Suppressor macrophage treated with lipopolysaccharide for 4 hours (primary cell): ENCODE data around the gene ZNF547.
"Not testable (repeated sequence)": the region's sequence is repeated elsewhere in the genome, so short reads cannot be mapped to it uniquely, and the experiment has no call there.

Experiments used
- DNase-seq: peaks from one replicate; pipeline ENCODE4 v3.0.0-alpha.2; 2020

The ZNF547 gene

DNA sequence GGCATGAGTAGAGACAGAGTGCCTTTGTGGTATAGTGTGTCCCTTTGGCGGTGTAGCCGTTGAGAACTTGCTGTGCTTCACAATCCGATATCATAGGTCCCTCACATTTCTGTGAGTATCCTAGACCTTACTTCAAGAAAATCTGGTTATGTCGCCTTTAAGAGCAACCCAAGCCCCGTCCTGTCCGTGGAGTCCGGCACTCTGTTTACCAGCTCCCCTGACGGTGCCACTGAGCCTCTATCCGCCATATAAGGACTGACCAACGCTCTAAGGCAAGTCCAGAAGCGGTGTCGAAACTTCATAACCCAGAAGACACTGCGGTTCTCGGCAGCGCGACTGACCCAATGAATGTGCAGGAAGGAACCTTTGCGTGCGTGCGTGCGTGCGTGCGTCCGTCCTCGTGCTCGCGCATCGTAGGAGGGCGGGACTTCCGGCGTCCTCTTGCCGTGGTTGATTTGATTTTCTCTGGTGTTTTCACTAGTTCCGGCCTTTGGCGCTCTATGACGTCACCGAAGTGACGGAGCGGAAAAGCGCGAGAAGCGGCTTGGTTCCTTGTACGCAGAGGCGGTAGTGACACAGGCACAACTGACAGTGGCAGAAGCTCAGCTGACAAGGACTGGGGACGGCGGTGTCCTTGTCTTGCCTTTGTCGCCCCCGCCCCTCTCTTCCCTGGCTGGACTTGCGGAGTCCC lies at the start of gene ZNF547, which contains the start of gene TRAPPC2B:
Gene ZNF547, plus strand, starts transcription at position 555 of the 691 bp plus-strand sequence. CDS start 5,005 bp downstream, outside the sequence.
Gene TRAPPC2B, plus strand, starts transcription at position 555 of the 691 bp plus-strand sequence. CDS start 1,283 bp downstream, outside the sequence.
- DNase-seq, result peak; percentile 99

DNA sequence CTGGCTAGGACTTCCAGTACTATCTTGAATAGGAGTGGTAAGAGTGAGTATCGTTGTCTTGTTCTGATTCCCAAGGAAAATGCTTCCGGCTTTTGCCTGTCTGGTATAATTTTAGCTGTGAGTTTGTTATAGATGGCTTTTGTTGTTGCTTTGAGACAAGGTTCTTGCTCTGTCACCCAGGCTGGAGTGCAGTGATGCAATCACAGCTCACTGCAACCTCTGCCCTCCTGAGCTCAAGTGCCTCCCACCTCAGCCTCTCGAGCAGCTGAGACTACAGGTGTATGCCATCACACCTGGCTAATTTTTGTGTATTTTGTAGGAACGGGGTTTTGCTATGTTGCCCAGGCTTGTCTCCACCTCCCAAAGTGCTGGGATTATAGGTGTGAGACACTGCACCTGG lies 49.2 kb upstream of the ZNF547 start:
- no peak for DNase-seq

DNA sequence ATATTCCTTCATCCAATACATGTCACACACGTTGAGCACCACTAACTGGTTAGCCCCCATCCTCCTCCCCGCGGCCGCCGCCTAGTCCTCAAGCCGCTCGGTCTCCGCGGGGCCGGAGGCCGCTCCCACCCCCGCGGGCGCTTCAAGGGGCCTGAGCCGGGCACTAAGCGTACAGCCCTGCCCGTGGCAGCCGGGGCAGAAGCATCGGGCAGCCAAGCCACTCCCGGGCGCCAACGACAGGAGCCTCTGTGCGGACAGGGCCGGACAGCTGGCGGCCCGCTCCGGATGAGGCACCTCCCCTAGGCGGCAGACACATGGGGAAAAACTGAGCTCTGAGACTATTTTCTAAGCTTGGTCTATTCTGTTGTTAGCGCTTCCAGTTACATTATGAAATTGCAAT lies 45.8 kb upstream of the ZNF547 start:
- no peak for DNase-seq

DNA sequence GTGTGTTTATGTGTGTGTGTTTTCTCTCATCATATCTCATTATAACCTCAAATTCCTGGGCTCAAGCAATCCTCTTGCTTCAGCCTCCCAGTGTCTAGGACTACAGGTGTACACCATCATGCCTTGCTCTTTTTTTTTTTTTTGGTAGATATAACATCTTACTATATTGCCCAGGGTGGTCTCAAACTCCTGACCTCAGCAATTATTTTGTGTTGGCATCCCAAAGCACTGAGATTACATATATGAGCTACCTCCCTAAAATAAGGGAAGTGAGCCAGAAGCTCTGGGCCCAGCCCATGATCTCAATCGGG lies 43.5 kb upstream of the ZNF547 start:
- no peak for DNase-seq

DNA sequence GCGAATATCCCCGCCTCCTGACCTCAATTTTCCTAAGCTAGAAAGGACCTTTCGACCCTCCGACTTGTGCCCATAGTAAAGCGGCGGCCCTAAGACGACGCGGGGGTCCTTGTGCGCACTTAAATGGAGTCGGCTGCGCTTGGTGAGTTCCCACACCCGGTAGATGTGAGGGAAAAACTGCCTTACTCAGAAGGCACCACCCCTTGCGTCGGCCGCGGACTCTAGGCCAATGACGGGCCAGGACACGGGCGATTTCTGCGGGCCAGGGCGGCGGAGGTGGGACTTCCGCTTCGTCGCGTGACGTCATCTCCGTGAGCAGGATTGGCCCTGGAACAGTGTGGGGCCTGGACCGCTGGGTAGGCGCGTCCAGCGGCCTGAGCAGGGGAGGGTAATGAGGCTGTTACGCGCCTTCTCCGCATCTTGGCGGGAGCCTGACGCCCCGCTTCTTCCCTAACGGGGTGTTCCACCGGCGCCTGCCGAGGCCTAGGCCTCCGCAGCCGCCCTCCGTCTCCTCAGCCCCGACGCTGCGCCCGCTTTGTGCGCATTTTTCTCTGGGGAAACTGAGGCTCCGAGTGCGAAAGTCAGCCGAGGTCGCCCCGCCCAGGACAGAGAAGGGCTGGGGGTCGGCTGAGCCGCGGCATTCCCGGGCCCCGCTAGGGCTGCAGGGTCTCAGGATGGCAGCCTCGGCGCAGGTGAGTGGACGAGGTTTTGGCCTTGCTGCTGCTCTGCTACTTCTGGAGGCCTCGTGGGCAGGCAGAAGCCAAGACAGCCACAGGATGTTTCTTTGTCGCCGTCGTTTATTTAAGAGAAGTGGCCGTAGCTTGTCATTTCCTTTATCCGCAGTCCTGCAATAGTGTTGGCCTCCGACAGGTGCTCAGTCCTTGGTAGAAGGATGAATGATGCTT lies 42.9 kb upstream of the ZNF547 start, which contains the start of gene ZNF543:
Gene ZNF543, plus strand, starts transcription at position 293 of the 905 bp plus-strand sequence. Its CDS starts 382 bp downstream, at position 675.
- peak; percentile 98 for DNase-seq

DNA sequence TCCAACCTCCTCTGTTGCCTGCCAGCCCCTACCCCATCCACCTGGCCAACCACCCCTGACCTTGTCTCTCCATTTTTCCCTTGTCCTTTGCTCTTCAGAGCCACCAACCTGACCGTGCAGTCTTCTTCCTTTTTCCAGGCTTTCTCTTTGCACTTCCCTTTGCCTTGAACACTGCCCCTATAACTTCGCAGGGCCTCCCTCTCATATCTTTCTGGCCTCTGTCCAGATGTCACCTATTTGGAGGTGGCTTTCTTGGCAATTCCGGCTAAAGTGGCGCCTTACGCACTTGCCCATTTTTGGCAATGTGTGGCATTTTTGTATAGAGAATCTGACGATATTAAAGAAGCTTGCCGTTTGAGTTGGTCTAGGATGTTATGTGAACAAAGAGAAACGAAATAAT lies 42.2 kb upstream of the ZNF547 start:
- DNase-seq, result no peak

DNA sequence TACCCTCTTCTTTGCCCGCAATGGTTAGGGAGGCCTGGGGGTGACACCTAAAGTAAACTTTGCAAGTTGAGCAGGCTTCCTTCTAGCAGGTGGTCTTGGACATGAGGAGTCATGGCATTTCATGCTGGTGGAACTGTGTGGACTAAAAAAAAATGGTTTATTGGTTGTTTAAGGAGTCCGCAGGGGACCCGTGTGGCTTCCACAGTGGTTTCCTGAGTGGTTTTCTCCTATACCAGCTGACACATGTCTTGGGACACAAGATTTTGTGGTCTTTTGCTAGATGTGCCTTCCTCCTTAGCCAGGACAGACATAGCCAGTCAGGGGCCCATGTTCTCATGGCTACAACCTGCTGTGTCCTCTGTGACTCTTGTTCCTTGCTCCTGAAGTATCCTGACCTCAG lies 41.6 kb upstream of the ZNF547 start:
- DNase-seq, result no peak

DNA sequence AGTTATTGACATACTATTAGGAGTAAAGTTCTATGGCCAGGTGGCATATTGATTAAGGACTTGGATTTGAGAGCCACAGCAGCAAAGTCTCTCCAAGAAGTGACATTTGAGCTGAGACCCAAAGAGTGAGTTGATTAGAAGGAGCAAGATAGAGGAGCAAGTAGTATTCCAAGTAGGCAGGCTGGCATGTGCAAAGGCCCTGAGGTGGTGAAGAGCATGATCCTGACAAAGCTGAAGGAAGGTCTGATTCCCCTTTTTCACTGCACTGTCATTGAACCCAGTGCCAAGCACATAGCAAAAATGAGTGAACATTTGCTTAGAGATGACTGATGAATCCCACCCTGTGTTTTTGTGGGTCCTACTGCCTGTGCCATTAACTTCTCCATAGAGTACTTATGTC lies 38.4 kb upstream of the ZNF547 start:
- DNase-seq, result no peak

DNA sequence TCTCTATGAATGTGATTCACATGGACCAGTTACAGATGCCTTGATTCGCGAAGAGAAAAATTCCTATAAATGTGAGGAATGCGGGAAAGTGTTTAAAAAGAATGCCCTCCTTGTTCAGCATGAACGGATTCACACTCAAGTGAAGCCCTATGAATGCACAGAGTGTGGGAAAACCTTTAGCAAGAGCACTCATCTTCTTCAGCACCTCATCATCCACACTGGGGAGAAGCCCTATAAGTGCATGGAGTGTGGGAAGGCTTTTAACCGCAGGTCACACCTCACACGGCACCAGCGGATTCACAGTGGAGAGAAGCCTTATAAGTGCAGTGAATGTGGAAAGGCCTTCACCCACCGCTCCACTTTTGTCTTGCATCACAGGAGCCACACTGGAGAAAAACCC lies 35.4 kb upstream of the ZNF547 start:
- no peak for DNase-seq

DNA sequence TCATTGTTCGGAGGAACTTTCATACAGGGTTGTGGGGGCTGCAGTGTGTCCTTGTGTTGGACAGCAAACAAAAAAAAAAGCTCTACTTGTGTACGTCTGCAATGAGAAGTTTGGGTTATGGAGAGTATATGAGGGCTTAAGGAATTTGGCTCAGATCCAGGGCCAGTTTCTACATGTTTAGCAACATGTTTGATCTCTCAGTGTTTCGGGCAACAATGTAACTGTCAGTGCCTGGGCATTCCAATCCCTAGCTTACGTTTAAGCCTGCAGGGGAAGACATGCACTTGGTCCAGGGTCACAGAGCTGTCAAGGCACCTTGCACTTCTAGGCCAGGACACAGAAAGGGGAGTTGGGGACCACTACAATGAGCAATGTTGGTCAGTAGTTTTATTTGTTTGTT lies 29.2 kb upstream of the ZNF547 start:
- no peak for DNase-seq

DNA sequence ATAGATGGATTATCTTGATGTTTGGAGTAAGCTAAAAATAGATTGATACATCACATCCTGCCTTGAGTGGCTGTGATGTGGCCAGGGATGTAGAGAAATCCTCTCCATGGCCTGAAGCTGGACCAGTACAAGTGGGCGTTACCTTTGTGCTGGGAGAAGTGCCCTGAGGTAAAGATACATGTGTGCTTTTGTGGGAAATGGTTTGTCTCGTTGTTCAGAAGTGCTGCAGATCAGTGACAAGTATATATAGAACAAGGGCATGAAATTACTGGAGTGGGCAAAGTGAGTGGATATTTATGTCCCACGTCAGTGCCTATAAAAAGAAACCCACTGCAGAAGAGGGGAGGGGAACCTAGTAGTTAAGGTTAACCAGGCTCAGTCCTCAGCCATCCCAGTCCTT lies 24.5 kb upstream of the ZNF547 start:
- DNase-seq, result no peak

DNA sequence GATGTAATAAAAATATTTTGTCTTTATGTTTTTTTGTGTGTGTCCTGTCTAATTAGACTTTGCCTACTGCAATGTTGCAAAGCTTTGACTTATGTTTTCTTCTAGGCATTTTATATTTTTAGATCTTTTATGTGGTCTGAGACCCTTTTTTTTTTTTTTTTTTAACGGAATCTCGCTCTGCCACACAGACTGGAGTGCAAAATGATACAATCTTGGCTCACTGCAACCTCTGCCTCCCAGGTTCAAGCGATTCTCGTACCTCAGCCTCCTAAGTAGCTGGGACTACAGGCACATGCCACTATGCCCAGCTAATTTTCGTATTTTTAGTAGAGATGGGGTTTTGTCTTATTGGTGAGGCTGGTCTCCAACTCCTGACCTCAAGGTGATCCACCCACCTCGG lies 20.8 kb upstream of the ZNF547 start:
- no peak for DNase-seq

DNA sequence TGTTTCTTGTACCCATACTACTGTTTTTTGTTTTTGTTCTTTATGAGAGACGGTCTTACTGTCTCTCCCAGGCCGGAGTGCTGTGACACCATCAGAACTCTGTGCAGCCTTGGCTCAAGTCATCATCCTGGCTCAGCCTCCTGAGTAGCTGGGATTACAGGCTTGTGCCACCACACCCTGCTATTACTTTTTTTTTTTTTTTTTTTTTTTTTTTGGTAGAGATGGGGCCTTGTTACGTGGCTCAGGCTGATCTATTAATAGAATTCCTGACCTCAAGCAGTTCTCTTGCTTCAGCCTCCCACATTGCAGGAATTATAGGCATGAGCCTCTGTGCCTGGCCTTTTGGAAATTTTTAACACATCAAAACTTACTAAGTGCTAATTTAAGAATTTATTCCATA lies 15.2 kb upstream of the ZNF547 start:
- DNase-seq, result no peak

DNA sequence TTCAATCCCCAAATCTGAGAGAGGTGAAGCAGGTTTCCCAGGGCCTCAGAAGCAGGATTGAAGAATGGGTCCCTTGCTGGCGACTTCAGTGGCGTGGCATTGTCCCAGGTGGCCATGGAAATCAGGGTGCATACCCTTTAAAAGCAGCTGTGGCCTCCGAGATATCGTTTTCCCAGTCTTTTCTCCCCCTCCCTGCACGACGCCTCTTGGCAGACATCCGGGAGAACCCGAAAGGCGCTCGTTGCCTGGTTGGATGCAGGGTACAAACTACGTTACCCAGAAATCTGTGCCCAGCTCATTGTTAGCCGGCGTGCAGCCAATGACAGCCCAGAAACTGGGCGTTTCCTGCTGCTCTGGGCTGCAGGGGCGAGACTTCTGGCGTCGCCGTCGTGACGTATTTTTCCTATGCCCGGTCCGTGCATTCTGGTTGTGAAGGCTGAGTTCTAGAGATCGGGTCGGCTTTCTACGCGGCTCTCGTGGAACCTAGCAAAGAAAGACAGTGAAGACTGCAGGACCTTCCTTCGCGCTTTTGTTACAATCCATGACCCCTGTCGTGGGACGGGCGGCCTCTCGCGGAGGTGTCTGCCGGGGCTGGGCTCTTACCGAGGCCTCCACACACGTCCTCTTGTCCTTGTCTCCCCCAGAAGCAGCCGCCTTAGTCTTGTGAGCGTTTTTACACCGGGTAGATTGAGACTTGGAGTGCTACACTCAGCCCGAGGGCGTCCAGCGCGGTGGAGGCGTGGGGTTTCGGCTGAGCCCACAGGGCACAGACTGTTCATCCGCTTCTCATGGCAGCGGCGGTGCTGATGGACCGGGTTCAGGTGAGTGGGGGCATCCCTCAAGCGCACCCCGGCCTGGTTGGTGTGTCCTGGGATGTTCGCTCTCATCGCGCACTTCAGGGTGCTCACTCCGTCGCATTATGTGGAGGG lies 12.2 kb upstream of the ZNF547 start, which contains the start of gene ZNF304:
Gene ZNF304, plus strand, starts transcription at position 395 of the 929 bp plus-strand sequence. Its CDS starts 394 bp downstream, at position 789.
- peak; percentile 92 for DNase-seq

DNA sequence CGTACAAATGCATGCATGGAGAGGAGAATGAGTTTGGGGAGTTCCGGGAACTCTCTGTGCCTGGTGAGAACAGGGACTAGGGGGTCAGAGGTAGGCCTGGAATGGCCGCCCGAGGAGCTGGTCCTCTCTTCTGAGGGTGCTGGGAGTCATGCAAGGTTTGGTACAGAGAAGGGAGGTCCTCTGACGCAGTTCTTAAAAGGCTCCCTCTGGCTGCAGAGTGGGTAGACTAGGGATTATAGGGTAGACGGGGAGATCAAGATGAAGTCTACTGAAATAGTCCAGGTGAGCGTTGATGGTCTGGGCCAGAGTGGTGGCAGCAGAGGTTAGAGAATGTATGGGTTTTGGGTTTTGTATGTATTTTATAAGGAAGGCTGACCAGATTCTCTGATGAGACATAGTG lies 11.5 kb upstream of the ZNF547 start:
- no peak for DNase-seq

DNA sequence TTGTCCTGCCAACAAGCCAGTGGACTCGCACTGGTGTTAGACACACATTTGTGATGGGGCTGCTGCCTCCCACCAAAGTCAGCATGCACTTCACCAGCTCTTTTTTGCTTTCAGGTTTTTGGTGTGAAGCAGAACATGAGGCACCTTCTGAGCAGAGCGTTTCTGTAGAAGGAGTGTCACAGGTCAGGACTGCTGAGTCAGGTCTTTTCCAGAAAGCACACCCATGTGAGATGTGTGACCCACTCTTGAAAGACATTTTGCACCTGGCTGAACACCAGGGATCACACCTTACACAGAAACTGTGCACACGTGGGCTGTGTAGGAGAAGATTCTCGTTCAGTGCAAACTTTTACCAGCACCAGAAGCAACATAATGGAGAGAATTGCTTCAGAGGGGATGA lies 7.4 kb upstream of the ZNF547 start:
- DNase-seq, result no peak

DNA sequence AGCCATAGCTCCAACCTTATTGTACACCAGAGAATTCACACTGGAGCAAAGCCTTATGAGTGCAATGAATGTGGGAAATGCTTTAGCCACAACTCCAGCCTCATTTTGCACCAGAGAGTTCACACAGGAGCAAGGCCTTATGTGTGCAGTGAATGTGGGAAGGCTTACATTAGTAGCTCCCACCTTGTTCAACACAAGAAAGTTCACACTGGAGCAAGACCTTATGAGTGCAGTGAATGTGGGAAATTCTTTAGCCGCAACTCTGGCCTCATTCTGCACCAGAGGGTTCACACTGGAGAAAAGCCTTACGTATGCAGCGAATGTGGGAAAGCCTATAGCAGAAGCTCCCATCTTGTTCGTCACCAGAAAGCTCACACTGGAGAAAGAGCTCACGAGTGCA lies 5.9 kb upstream of the ZNF547 start:
- DNase-seq, result no peak

DNA sequence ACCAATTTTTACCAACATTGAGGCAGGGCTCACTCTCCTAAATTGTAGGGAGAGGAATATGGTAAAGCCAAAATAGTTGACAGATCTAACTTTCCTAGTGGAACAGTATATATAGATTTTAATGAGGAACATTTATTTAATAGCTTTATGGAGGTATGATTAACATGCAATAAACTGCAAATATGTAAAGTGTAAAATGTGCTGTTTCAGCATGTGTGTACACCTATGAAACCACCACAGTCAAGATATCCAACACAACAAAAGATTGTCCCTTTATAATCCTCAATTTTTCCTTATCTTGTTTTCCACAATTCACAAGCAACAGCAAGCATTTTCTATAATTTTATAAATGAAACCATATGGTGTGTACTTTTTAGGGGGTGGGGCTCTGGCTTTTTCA lies 4.1 kb upstream of the ZNF547 start:
- no peak for DNase-seq

DNA sequence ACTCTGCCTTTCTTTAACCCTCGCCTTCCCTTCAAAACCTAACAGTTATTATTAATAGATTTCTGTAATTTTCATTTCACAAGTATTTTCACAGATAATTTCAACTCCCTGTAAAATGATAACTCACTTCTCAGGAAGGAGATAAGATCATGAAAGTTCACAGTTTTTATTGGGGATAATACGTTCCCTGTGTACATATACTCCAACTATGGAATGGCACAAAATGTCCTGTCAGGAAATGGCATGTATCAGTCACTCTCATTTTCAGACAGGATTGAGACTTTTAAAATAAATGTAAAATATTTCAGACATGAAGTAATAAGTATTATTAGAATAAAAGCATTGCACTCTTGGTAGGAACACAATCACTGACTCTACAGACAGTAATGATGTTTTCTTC lies 932 bp upstream of the ZNF547 start:
- DNase-seq, result no peak

DNA sequence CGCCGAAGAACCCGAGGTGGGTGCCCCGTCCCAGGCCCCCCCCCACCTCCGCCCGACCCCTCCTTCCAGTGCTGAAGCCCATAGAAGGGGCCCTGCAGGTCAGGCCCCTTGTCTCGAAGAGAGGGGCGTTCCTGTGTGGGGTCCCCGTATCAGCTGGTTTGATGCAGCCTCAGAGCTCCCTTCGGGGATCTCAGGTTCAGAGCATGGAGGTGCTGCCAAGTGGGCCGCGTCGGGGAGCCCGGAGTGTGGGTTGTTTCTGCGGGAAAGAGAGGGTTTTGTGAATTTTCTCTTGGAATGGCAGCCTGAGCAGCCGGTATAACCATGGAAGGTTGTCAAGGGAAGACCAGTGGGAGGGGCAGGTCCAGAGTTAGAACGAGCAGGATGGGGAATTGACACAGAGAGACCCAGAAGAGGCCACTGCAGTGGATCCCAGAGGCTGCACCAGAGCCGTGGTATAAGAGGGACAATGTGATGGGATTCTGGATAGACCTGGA lies 384 bp downstream of the ZNF547 start:
- no peak for DNase-seq

DNA sequence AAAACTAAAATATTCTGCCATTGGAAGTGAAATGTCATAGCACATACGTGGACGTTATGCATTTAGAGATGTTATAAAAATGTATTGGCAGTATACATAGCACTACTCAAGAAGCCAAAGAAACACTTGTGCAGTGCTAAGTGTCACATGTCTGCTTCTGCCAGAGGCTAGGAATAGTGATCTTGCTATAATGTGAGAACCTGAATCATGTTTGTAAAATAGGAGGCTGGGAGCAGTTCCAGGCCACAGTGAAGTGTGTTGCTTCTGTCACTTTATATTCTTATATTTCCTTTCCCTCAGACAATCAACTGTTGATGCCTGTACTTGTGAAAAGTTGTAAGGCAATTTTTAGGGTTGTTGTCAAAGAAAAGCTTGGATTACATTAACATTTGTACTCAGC lies 3.4 kb downstream of the ZNF547 start:
- no peak for DNase-seq

DNA sequence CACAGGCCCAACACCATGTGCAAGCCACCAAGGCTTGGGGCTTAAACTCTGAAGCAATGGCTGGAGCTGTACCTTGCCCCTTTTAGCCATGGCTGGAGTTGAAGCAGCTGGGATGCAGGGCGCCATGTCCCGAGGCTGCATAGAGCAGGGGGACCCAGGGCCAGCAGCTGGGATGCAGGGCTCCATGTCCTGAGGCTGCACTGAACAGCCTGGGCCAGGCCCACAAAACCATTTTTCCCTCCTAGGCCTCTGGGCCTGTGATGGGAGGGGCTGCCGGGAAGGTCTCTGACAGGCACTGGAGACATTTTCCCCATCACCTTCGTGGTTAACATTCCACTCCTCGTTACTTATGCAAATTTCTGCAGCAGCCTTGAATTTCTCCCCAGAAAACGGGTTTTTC lies 10.8 kb downstream of the ZNF547 start:
- no peak for DNase-seq

DNA sequence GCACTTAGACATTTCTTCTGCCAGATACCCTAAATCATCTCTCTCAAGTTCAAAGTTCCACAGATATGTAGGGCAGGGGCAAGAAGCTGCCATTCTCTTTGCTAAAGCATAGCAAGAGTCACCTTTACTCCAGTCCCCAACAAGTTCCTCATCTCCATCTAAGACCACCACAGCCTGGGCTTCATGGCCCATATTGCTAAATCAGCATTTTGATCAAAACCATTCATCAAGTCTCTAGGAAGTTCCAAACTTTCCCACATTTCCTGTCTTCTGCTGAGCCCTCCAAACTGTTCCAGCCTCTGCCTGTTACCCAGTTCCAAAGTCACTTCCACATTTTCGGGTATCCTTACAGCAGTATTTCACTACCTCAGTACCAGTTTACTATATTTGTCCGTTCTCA lies 11.3 kb downstream of the ZNF547 start:
- not testable (repeated sequence) for DNase-seq
